ENCODE data around the gene ACOX1.

DNA sequence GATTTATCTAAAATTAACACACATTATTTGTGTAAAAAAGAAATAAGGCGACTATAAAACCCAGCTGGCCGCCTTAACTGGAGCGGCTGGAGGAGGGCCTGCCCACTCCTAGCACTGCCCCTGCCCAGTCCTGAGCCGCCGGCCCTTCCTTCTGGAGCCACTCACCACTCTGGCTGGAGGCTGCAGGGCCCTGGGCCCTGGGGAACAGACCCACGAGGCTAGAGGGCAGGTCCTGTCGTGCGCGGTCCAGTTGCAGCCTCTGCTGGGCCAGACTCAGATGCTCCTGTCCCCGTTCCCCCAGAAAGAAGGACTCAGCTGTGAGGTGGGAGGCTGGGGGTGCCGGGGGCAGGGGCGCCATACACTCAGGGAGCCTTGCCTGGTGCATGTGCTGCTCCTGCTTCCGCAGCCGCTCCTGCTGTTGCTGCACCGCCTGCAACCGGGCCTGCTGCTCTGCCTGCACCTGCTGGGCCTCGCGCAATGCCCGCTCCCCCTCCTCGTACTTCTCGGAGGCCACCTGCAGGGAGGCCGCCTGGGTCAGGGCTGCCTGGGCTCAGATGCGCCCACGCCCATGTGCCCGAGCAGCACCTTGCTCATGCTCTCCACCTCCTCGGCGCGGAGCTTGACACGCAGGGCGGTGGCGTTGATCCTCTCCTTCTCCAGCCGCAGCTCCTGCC is 65.3 kb downstream of the ACOX1 start:
- no peak for TF ChIP-seq CTCF (IDR thresholded peaks at IDR 0.05)
- TF ChIP-seq POLR2A (IDR thresholded peaks at IDR 0.05): no peak
- TF ChIP-seq EP300 (IDR thresholded peaks at IDR 0.05; ENCODE audit: low read depth): no peak
- TF ChIP-seq POLR2AphosphoS5 (IDR thresholded peaks at IDR 0.05): no peak

Measured in transverse colon (tissue), 4 donors.